CD4-positive, alpha-beta T cell (primary cell): ENCODE results near the gene SPOPL. TPM values are rescaled to one million over a fixed set of nuclear protein-coding genes. Genes with fewer than 3 reads are reported as not detected.

Experiments
- ATAC-seq: fragments of 200-7000 bp; cut with Tn5 transposase; one replicate; pipeline ENCODE4 v1.10.0; 2022; ENCODE audit warnings: mild to moderate bottlenecking; ENCODE audit not compliant: poor library complexity
- CTCF ChIA-PET: fragments of 350-600 bp; sonication (Branson Sonifier 250); formaldehyde crosslinking; loops from one replicate; lab custom pipeline; 2021; ENCODE audit warnings: antibody characterized with exemption, inconsistent platforms; lab: Charles Lee
- POLR2A ChIA-PET: fragments of 350-600 bp; sonication (Branson Sonifier 250); formaldehyde crosslinking; loops from one replicate; lab custom pipeline; 2021; ENCODE audit warnings: antibody characterized with exemption, inconsistent platforms; lab: Charles Lee
- DNase-seq, 14 experiments: peaks; one replicate each; pipeline ENCODE4 v3.0.0-alpha.2; 2013 to 2020; ENCODE audit warnings: mixed read lengths in 2 of 14
- H3K27ac ChIP-seq, 2 donors: one replicate each; pipeline versions ENCODE4 v1.5.1 to v1.7.0; 2013; ENCODE audit warnings: low read length in 2 of 2, low read depth in 1 of 2, mild to moderate bottlenecking in 1 of 2
- H3K27me3 ChIP-seq, 2 experiments: 1 replicate in 1 of 2; 2 replicates in 1 of 2; pipeline versions ENCODE4 v1.6.1 to v1.7.0; 2013; ENCODE audit warnings: low read length in 2 of 2, control low read depth in 1 of 2, mild to moderate bottlenecking in 1 of 2, moderate library complexity in 1 of 2; ENCODE audit not compliant: insufficient read depth in 2 of 2, control insufficient read depth in 1 of 2
- H3K36me3 ChIP-seq: one replicate; pipeline ENCODE4 v1.6.1; 2013; ENCODE audit warnings: low read length, control low read depth; ENCODE audit not compliant: insufficient read depth
- H3K4me1 ChIP-seq: one replicate; pipeline ENCODE4 v1.6.1; 2013; ENCODE audit warnings: low read length, control low read depth; ENCODE audit not compliant: insufficient read depth
- H3K4me3 ChIP-seq: one replicate; pipeline ENCODE4 v1.5.1; 2013; ENCODE audit warnings: mild to moderate bottlenecking, low read length, moderate library complexity
- H3K9me3 ChIP-seq, 2 experiments: 1 replicate in 1 of 2; 2 replicates in 1 of 2; pipeline versions ENCODE4 v1.6.1 to v1.7.0; 2013; ENCODE audit warnings: low read length in 2 of 2, mild to moderate bottlenecking in 2 of 2, control low read depth in 1 of 2, moderate library complexity in 1 of 2; ENCODE audit not compliant: control insufficient read depth in 1 of 2, insufficient read depth in 1 of 2
- H3K27ac Mint-ChIP-seq: one replicate; pipeline ENCODE4 v1.8.0; 2020; ENCODE audit warnings: mixed read lengths
- H3K27me3 Mint-ChIP-seq: one replicate; pipeline ENCODE4 v1.8.0; 2021; ENCODE audit warnings: mixed read lengths
- H3K36me3 Mint-ChIP-seq: one replicate; pipeline ENCODE4 v1.8.0; 2021; ENCODE audit warnings: low read depth, mixed read lengths
- H3K4me1 Mint-ChIP-seq: one replicate; pipeline ENCODE4 v1.8.0; 2021; ENCODE audit warnings: low read depth, mixed read lengths
- H3K4me3 Mint-ChIP-seq: one replicate; pipeline ENCODE4 v1.8.0; 2020; ENCODE audit warnings: mild to moderate bottlenecking, mixed read lengths
- H3K9me3 Mint-ChIP-seq: one replicate; pipeline ENCODE4 v1.8.0; 2020; ENCODE audit warnings: mixed read lengths
- intact Hi-C, 2 experiments: fragments of 100-400 bp; cut with DNase I in 1 of 2; cut with micrococcal nuclease in 1 of 2; formaldehyde crosslinking; loops; one replicate each; pipeline versions ENCODE4 v1.15.1 to v1.9.0; 2023 to 2025; cut with DNase I, micrococcal nuclease
- total RNA-seq, 174 experiments: library from RNA in 2 of 174; stranded (reverse) in 2 of 174; gene quantifications; one replicate each; pipeline ENCODE4 v1.2.3 and lab custom pipeline; 2021 to 2026
- TF ChIP-seq, protein P1 (sequence below): fragments of 200-600 bp; IDR thresholded peaks from one replicate; pipeline ENCODE4 v1.8.0; 2022; ENCODE audit warnings: antibody characterized with exemption, mild to moderate bottlenecking

The SPOPL gene
- total RNA-seq, 2 experiments from 2014 or later, result 12.0 to 13.2 TPM

DNA sequence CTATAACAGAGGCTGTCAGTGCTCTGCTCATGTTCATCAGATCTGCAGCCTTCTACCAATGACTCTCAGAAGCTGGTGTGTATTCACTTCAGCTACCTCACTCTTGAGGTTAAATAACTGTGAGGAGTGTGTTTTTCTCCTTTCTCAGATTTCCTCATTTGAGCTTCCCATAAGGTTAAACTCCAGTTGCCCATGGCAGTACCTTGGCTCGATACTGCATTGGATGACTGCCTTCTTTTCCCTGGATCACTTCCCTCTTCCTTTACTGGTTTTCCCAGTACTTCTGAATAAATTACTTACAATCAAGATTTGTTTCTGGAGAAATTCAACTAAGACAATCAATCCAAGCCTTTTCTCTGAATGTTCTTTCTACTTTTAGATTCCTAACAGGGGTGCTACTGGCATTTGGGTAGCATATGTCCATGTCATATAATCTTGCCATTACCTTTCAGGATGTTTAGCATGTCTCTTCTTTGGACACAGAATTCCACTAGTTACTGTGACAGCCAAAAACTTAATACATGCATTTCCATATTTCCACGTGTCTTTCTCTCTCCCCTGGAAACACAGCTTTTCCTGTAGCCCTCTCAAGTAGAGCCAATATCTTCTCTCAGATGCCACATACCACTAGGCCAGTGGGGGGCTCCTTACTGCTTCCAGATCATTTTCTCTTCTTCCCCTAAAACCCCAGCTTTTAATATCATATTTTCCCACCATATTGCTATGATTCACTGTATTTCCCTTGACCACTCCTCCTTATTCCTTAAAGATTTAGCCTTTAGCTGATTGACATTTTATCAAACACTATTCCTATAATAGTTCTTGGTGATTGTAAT, 15.0 kb upstream of the SPOPL start:
- no peaks in the 10 kb centered on the region for H3K36me3 ChIP-seq
- intact Hi-C loops, result no loop called here
- TF ChIP-seq, protein P1, sequence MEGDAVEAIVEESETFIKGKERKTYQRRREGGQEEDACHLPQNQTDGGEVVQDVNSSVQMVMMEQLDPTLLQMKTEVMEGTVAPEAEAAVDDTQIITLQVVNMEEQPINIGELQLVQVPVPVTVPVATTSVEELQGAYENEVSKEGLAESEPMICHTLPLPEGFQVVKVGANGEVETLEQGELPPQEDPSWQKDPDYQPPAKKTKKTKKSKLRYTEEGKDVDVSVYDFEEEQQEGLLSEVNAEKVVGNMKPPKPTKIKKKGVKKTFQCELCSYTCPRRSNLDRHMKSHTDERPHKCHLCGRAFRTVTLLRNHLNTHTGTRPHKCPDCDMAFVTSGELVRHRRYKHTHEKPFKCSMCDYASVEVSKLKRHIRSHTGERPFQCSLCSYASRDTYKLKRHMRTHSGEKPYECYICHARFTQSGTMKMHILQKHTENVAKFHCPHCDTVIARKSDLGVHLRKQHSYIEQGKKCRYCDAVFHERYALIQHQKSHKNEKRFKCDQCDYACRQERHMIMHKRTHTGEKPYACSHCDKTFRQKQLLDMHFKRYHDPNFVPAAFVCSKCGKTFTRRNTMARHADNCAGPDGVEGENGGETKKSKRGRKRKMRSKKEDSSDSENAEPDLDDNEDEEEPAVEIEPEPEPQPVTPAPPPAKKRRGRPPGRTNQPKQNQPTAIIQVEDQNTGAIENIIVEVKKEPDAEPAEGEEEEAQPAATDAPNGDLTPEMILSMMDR, result no peak
- CTCF ChIA-PET, result interaction anchor here (1.0 kb wide), 1 partner anchor 12 kb away, joined by 3 read pairs; no protein-coding TSS in a partner anchor
- H3K27ac ChIP-seq, result no peak overlapping the region
- H3K27ac Mint-ChIP-seq, result no peak overlapping the region
- POLR2A ChIA-PET, result no interaction called here
- ATAC-seq (no peak), DNase-seq (no peak)
- no peaks in the 10 kb centered on the region for H3K36me3 Mint-ChIP-seq
- no peaks in the 10 kb centered on the region for H3K9me3 Mint-ChIP-seq
- no peak overlapping the region for H3K4me3 ChIP-seq
- no peaks in the 10 kb centered on the region for H3K9me3 ChIP-seq
- H3K4me1 Mint-ChIP-seq, result no peaks in the 10 kb centered on the region
- H3K4me1 ChIP-seq, result no peaks in the 10 kb centered on the region
- H3K4me3 Mint-ChIP-seq, result no peak overlapping the region
- H3K27me3 ChIP-seq, result no peaks in the 10 kb centered on the region
- no peaks in the 10 kb centered on the region for H3K27me3 Mint-ChIP-seq

DNA sequence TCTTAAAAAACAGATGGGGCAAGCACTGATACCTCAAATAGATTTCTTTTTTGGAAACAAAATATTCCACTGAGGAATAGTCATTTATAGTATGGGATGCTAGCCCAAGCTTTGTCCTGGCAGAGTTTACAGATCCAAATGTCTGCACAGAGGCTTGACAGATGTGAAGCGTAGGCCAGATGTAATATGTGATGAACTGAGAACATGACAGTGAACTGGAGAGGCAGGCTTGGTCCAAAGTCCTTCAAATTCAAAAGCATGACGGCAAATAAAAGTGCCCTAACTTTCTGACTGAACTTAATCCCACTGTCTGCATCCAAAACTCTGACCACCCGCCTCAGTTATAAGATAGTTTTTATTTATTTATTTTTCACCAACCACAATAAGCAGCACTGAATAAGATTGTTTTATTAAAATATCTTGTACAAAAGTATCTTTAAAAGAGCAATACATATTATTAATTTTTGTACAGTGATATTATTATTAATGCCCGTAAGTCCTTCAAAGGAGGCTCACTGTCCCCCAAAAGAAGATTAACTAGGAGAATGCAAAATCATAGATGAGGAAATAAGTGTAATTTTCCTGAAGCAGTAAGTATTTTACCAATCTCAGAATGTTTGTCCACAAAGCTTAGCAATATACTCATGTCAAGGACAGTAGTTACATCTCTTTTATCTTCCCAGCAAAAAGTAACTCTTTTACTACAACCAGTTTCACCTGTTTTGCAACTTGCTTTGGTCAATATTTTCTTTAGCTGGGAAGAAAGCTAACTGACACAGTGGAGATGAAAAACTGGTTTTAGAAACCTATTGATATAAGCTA, 10.7 kb upstream of the SPOPL start:
- no peaks in the 10 kb centered on the region for H3K36me3 ChIP-seq
- no peaks in the 10 kb centered on the region for H3K4me1 ChIP-seq
- no peak overlapping the region for H3K4me3 ChIP-seq
- ATAC-seq (no peak), DNase-seq (no peak)
- ChIA-PET POLR2A (no interaction called here), CTCF (no interaction called here)
- no peak overlapping the region for H3K27ac ChIP-seq
- TF ChIP-seq, protein P1, result no peak
- no peaks in the 10 kb centered on the region for H3K27me3 ChIP-seq
- H3K9me3 Mint-ChIP-seq, result no peaks in the 10 kb centered on the region
- intact Hi-C loops, result no loop called here
- no peak overlapping the region for H3K4me3 Mint-ChIP-seq
- H3K27me3 Mint-ChIP-seq, result no peaks in the 10 kb centered on the region
- H3K36me3 Mint-ChIP-seq, result no peaks in the 10 kb centered on the region
- no peak overlapping the region for H3K27ac Mint-ChIP-seq
- H3K4me1 Mint-ChIP-seq, result no peaks in the 10 kb centered on the region
- no peaks in the 10 kb centered on the region for H3K9me3 ChIP-seq

DNA sequence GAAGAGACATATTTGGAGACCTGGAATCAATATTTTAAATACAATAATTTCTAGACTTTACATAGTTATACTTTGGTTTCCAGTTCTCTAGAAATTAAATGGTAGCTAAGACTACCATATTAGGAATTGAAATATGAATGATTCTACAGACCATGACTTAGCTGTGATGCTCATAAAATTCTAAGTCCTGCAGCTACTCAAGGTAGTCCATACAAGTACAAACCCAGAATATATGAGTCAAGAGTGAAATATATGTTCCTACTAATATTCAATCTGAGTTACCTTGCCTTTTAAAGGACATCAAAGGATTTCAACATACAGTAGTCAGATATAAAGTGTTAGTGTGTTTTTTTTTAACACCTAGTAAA, 10.1 kb upstream of the SPOPL start:
- ChIA-PET CTCF (no interaction called here), POLR2A (no interaction called here)
- Histone ChIP-seq H3K4me3 (no peak overlapping the region), H3K9me3 (no peaks in the 10 kb centered on the region), H3K27me3 (no peaks in the 10 kb centered on the region), H3K4me1 (no peaks in the 10 kb centered on the region), H3K36me3 (no peaks in the 10 kb centered on the region), H3K27ac (no peak overlapping the region)
- ATAC-seq (no peak), DNase-seq (no peak)
- TF ChIP-seq, protein P1, result no peak
- Mint-ChIP-seq H3K9me3 (no peaks in the 10 kb centered on the region), H3K36me3 (no peaks in the 10 kb centered on the region), H3K27ac (no peak overlapping the region), H3K4me1 (no peaks in the 10 kb centered on the region), H3K4me3 (no peak overlapping the region), H3K27me3 (no peaks in the 10 kb centered on the region)
- intact Hi-C loops, result no loop called here
